HG02981 (cell line): ENCODE results near the gene ADGRF5.
A peak's percentile ranks its signal among the peaks of the same experiment; 100 is the strongest.
"Not testable (repeated sequence)": the region's sequence is repeated elsewhere in the genome, so short reads cannot be mapped to it uniquely, and the experiment has no call there.

Source experiments
- ATAC-seq: cut with Tn5 transposase; IDR thresholded peaks from one replicate; pipeline ENCODE4 v1.9.1; 2021; ENCODE audit warnings: mild to moderate bottlenecking, moderate library complexity; ENCODE audit not compliant: unreplicated experiment

The ADGRF5 gene

DNA sequence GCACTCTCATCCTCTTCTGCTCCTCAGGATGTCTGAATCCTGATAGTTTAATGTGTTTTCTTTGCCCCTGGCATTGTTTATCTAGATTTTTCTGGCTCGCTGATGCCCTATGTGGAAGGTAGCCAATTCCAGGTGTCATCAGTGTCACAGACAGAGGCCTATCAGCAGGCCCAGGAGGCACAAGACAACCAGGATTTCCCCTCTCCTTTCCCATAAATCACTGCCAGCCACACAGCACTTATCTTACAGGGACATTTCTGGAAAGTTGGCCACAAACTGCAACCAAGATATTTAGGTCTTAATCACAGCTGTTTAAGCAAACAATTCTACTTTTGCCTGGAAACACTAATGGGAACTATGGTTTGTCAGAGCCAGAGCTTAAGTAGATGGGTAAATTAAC, 28.1 kb downstream of the ADGRF5 start:
- ATAC-seq: no peak

DNA sequence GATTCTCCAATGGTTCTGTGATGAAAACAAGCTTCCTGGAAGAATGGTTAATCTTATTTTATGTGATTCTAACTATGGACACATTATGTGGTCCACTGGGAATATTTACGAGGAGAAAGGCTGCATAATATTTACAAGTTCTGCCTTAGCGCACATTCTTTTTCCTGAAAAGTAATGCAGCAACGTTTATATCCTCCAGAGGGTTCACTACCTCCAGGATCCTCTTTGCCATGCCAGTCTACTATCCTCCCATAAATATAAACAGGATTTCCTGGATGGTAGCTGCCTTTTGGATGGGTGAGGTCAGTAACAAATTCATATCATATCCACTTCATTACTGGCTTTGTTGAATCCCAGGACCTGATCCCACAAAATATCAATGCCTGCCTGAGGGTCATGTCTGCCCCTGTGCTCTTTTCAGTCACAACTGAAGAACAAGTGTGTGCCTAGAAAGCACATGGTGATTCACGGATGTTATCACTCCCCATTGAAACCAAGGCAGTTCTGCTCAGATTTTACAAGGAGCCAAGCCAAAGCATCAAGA, 30.4 kb downstream of the ADGRF5 start:
- no peak for ATAC-seq

DNA sequence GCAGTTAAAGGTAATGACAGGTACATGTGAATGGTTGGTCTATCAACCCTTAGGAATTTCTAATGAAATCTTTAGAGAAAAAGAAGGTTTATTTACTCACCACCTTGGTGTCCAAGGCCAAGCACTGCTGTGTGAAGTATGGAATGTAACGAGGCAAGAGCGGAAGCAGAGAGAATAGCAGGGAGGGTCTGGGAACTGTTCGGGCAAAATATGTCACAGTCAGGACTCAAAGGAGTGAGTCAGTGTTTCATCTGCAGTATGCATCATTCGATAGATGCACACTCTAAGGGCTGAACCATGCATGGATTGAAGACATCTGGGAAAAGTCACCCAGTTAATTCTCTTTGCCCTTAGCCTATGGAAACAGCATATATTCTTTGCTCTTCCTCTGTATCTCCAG, 33.2 kb downstream of the ADGRF5 start:
- no peak for ATAC-seq

DNA sequence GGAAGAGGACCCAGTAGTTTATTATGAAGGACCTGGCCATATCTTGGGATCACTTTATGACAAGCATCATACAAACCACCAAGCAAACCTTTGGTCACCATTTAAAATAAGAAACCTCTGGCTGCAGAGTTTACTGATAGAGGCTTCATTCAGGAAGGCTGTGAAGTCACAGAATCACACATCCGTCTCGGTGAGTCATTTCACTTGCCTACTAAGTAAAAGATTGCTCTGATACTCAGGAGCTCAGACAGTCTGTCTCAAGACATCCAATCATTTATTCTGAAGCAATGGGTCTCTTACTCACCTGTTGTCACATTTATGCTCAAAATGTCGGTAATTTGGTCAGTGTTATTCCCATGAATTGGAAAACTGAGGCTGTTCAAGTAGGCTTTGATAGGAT, 33.7 kb downstream of the ADGRF5 start:
- ATAC-seq: no peak

DNA sequence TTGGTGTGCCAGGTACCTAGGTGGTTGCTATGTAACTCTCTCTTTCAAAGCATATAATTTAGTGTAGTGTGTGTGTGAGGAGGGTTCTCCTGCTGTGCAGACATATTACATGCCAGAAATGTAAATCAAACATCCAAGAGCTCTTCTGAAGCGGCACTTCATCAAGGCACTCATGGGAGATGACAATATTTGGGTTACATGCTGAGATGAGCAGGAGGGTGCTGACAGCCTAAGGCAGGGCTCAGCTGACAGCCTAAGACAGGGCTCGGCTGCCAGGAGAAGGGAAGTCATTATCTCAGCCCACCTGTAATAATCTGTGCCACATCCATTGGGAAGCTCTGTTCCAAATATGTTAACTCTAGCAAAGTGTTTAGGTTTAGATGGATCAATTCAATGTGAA, 39.1 kb downstream of the ADGRF5 start:
- ATAC-seq: no peak

DNA sequence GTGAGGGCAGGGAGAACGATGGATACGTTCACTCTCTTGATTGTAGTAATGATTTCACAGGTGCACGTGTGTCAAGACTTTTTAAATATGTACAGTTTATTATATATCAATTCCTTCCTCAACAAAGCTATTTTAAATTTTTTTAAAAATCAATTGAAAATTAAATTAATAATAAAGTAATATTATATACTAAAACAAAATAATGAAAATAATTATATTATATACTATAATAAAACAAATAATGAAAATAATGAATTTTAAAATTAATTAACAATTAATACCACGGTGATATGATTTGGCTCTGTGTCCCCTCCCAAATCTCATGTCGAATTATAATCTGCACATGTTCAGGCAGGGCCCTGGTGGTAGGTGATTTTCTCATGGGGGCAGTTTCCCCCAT, 42.7 kb downstream of the ADGRF5 start:
- no peak for ATAC-seq

DNA sequence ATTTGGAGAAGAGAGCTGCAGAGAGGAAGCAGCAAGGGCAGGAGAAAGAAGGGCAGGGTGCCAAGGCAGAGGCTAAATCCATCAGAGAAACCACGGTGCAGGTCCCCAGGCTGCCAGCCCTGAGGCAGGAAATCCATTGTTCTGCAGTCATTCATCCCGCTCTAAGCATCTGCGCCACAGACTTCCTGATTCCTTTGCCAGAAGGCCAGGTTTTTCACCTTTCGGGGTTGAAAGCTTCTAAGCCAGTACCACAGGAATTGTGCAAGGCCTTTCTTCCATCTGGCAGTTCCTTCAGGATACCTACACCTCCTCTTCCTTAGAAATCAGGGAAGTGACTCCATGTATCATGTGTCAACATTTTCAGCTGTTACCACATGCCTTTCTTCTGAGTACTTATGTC, 45.6 kb downstream of the ADGRF5 start:
- no peak for ATAC-seq

DNA sequence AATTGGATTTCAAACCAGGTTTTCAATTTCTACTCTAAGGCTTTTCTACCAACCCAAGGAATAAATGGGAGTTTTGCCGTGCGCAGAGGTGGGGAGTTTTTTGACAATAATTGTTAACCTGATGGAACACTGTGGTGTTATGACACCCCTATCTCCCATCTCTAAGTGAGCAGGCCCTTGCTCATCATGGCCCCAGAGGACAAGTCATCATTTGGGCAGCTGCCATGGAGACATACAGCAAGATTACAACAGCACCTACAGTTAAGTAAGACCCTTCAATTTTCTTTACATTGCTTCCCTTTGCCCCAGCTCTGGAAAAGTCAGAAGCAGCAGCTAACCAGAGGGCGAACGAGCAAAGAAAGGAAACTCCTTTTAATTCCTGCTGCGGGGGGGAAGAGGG, 54.3 kb downstream of the ADGRF5 start:
- no peak for ATAC-seq

DNA sequence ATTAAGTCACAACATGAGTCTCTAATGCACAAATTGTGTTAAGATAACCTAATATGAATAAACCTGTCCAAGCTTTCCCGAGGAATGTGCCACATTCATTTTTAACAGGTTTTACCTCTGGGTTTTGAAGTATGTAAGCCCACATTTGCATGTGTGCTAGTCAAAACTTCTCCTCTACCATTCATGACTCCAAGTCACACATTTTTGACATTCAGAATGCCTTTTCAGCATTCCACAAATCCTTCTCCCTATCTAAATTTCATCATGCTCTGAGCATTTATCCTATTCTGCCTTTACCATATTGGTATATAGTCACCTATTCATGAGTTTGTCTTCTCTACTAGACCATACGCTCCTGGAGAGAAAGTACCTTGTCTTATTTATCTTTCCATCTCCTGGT, 56.5 kb downstream of the ADGRF5 start:
- no peak for ATAC-seq

DNA sequence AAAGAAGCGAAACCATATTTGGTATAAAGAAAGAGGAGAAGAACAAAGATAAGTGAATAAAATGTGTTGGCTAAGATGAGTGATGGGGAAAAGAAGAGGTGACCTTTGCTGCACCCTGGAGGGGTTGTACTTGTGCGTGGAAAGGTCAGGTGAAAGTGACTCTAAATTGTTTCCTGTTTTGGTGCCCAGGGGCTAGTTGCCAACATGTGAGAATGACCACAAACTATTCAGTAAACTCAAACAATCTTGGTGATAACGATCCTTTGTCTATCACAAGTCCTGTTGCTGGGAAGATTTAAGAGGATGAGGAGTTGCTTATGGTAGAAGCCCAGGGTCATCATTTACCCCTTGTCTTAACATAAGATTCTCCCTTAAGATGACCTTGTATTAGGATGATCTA, 57.9 kb downstream of the ADGRF5 start:
- ATAC-seq: no peak

DNA sequence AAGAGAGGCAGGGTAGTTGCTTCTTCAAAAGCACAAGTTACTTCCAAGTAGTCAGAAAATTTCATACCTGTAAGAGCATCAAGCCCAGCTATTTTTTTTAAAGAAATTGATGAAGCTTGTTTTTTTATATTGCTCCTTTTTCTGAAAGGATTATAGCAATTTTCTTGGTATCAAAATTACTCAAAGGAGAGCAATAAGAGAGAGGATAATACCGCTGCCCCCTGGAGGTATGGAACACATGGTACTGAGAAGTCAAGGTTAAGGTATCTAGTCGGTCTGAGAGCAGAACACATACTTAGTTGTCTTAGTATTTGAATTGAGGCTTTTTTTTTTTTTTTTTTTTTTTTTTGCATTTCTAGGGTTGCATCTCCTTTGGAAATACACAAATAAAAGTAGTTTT, 59.4 kb downstream of the ADGRF5 start:
- no peak for ATAC-seq

DNA sequence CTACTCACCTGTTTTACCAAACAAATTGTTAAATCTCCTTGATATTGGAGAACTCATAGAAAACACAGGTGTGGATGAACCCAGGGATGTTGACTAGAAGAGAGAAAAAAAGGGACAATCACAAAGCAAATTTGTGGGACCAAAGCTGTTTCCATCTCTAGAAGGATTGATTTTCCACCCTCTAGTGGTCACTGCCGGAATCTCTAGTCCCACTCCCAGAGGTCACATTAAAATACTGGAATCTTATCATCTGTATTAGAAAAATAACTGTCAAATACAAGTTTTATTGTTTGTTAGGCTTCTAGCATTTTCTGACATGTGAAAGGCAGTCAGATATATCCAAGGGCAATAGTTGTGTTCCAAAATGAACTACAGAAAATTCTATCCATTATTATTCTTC, 65.8 kb downstream of the ADGRF5 start:
- ATAC-seq: peak; percentile 59

DNA sequence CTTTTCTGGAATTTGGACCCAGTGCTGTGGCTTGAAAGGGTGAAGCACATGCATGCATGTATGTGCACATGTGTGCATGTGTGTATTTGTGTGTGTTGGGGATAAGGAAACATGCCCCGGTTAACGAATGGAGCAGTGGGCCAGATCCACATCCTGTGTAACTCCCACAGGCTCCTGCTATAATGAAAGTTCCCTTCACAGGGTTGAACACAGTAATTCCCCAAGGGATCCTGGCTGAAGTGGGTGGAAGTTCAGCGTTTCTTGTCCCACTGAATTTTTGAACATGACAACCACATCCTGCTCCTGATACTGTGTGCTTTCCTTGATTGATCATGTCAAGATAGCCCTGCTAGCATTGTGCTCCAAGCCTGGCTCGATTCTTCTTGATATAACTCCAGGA, 70.2 kb downstream of the ADGRF5 start:
- not testable (repeated sequence) for ATAC-seq

DNA sequence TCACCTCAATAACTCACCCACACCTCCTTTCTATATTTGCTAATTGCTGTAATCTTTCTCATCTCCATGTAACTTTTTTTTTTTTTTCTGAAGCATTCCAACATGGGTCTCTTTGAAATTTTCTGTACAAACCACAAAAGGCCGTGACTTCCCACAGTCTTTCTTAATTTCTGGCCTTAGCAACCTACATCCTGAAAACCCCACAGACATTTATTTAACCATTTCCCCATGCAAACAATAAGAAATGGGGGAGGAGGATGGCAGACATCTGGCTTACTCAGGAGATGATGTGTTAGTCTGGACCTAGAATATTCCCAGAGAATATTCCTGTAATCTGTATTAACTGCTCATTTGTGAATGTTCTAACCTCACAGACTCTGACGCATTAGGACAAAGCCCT, 70.9 kb downstream of the ADGRF5 start:
- no peak for ATAC-seq

DNA sequence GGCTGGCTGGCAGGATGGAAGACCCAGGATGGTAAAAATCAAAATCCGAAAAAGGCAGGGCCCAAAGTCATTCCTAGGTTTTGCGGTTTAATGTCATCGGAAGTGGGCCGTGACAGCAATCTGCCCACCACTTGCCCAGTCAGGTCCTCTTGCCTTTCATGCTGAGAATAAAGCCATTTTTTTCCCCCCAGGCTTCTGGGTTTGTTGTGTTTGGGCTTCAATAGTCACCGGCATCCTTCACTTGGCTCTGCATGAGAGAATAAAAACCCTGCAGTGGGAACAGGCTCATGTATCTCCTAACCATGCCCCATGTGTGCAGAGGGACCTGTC, 72.4 kb downstream of the ADGRF5 start:
- no peak for ATAC-seq

DNA sequence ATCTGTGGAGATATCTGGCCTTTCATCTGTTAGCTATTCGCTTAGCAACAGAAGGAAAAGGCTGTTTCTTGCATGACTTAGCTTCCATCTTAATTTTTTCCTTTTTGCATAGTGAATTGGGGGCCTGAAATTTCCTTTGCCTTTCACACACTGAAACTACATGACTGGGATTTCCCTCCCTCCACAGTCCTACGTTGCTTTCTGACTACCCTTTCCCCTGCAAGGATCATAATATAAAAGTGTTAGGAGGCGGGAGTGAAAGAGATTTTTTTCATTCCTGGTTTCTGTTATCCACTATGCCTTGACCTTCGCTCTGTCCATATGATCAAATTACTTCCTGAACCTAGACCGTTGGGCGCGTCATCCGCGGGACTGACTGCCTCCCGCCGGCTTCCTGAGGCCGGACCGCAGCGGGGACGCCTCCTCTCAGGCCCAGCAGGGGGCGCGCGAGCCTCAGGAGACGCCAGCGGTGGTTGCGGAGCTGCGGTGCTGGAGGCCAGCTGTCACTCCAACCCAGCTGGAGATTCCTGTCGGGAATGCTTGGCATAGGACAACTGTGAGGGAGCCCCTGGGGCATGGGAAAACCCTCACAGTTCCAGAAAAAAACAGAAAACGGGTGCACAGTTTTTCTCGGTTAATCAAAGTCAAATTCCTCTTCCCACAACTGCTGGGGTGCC, 72.9 kb downstream of the ADGRF5 start:
- peak; percentile 96 for ATAC-seq

DNA sequence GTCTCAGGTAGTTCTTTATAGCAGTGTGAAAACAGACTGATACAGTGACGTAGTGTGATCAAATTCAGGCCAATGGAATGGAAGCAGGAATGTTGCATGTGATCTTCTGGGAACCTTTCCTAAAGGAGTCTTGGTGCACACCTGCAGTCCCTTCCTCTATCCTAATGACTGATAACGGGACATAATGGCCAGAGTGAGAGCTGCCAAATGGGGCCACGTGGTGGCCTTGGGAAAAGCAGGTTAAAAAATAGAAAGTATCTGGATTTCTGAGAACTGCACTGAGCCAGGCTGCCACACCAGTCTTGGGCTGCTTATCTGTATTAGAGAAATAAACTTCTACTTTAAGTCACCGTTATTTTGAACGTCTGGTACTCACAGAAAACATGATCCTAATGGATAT, 76.6 kb downstream of the ADGRF5 start:
- ATAC-seq: no peak

DNA sequence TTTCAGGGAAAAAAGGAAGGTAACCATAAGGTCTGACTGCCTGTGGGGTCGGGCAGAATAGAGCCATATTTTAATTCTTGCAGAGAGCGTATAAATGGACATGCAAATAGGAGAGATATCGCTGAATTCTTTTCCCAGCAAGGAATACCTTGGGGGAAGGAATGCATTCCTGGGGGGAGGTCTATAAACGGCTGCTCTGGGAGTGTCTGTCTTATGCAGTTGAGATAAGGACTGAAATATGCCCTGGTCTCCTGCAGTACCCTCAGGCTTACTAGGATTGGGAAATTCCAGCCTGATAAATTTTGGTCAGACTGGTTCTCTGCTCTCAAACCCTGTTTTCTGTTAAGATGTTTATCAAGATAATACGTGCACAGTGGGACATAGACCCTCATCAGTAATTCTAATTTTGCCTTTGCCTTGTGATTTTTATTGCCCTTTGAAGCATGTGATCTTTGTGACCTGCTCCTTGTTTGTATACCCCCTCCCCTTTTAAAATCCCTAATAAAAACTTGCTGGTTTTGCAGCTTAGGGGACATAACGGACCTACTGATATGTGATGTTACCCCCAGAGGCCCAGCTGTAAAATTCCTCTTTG, 79.4 kb downstream of the ADGRF5 start:
- not testable (repeated sequence) for ATAC-seq

DNA sequence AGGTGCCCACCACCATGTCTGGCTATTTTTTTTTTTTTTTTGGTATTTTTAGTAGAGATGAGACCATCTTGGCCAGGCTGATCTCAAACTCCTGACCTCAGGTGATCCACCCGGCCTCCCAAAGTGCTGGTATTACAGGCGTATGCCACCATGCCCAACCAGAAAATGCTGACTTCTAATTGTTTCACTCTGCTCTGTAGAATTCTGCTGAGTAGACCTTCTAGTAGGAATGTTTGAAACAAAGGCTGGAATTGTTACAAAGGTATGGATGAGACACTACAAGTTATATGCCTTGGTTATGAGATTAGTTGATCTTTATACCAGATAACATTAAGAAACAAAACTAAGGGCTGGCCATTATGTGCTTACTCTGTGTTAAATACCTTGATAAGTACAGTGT, 83.7 kb downstream of the ADGRF5 start:
- no peak for ATAC-seq

DNA sequence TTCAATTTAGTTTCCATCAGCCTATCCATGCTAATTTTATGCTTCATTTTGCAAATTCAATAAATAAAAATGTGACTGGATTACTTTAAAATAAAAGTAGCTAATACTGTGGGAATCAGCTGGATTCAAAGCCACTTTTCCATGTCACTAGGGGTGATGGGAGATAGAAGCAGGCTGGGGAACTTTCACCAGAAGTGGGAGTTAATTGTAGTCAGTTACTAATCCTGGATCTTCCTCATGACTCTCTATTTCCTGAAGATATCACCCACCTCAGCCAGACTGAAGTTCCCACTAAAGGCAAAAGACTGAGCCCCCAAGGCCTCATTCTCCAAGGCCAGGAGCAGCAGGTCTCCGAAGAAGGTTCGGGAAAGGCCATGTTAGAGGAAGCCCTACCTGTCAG, 86.7 kb downstream of the ADGRF5 start:
- not testable (repeated sequence) for ATAC-seq

DNA sequence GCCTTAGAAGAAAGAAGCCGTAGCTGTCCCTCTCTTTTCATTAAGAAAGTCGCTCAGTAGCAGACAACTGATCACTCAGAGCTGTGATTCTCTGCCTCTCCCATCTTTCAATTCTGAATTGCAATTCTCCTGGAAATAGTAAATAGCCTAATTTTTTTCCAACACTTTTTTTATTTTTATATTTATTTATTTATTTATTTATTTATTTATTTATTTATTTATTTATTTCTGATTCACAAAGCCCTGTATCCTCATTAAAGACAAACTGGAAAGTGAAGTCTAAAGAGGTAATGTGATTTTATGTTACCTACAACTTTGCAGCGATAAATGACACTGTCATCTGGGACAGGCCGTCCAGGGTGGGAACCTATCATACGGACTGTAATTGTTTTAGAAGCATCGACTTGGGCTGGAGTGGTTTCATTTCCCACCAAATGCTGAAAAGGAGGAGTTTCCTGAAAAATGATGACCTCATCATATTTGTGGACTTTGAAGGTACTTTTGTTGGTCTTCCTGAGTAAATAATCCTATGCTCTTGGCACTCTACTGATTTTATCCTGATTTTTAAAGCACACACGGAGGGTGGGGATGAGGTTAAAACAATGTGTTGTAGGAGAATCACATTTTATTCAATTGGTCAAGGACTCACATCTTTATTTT, 87.4 kb downstream of the ADGRF5 start:
- not testable (repeated sequence) for ATAC-seq

DNA sequence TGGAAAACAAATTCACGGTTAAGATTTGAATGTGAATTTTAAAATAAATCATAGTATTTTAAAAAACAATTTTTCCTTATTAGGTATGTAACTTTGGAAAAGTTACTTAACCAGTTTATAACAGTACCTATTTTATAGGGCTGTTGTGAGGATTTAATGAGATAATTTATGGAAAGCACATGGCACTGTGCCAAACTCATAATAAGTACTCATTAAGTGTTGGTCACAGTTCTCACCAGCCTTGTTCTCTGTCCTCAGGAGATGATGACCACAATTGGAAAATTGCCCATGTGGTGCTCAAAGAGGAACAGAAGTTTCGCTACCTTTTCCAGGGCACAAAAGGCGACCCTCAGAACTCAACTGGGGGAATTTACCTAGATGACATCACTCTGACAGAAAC, 88.9 kb downstream of the ADGRF5 start:
- ATAC-seq: no peak
